Endodermal cell (in vitro differentiated cells): Measurements from ENCODE around the gene MED13L. TPM values are rescaled to one million over a fixed set of nuclear protein-coding genes. Genes with fewer than 3 reads are reported as not detected.

ENCODE experiments used
- DNase-seq: peaks from one replicate; pipeline ENCODE4 v3.0.0-alpha.2; 2017
- H3K27ac ChIP-seq: 2 replicates; pipeline ENCODE4 v1.5.1; 2013; ENCODE audit warnings: mild to moderate bottlenecking, low read depth, low read length, moderate library complexity
- H3K27me3 ChIP-seq: 2 replicates; pipeline ENCODE4 v1.6.1; 2013; ENCODE audit warnings: mild to moderate bottlenecking, low read length, moderate library complexity; ENCODE audit not compliant: insufficient read depth, control insufficient read depth, poor library complexity, severe bottlenecking
- H3K36me3 ChIP-seq: 2 replicates; pipeline ENCODE4 v1.7.0; 2013; ENCODE audit warnings: mild to moderate bottlenecking, low read length, moderate library complexity; ENCODE audit not compliant: control insufficient read depth, insufficient read depth
- H3K4me1 ChIP-seq: one replicate; pipeline ENCODE4 v1.7.0; 2013; ENCODE audit warnings: low read length; ENCODE audit not compliant: control insufficient read depth, insufficient read depth
- H3K4me3 ChIP-seq: 2 replicates; pipeline ENCODE4 v1.5.1; 2013; ENCODE audit warnings: mild to moderate bottlenecking, low read length, moderate library complexity
- H3K9ac ChIP-seq: 2 replicates; pipeline ENCODE4 v1.6.1; 2013; ENCODE audit warnings: mild to moderate bottlenecking, low read length, moderate library complexity; ENCODE audit not compliant: poor library complexity, severe bottlenecking; ENCODE audit errors: extremely low read depth
- H3K9me3 ChIP-seq: 2 replicates; pipeline ENCODE4 v1.6.1; 2013; ENCODE audit warnings: mild to moderate bottlenecking, low read length, moderate library complexity; ENCODE audit not compliant: control insufficient read depth
- H3K27ac Mint-ChIP-seq: 2 replicates; pipeline ENCODE4 v1.8.0; 2020; ENCODE audit warnings: mixed read lengths
- H3K27me3 Mint-ChIP-seq: 2 replicates; pipeline ENCODE4 v1.8.0; 2021; ENCODE audit warnings: mild to moderate bottlenecking, mixed read lengths; ENCODE audit not compliant: insufficient read depth
- H3K36me3 Mint-ChIP-seq: 2 replicates; pipeline ENCODE4 v1.8.0; 2020; ENCODE audit warnings: low read depth, mixed read lengths
- H3K4me1 Mint-ChIP-seq: 2 replicates; pipeline ENCODE4 v1.8.0; 2020; ENCODE audit warnings: mixed read lengths
- H3K4me3 Mint-ChIP-seq: 2 replicates; pipeline ENCODE4 v1.8.0; 2020; ENCODE audit warnings: mild to moderate bottlenecking, moderate library complexity, mixed read lengths
- H3K9me3 Mint-ChIP-seq: 2 replicates; pipeline ENCODE4 v1.8.0; 2020; ENCODE audit warnings: mild to moderate bottlenecking, mixed read lengths
- WGBS, 2 experiments: methylation state at CpG; one replicate each; pipeline versions ENCODE4 v1.1.5 to v1.1.7; 2013; ENCODE audit warnings: missing lambda C conversion rate in 2 of 2, mixed read lengths in 1 of 2; ENCODE audit not compliant: insufficient coverage in 1 of 2, insufficient read length in 1 of 2; 5-methylcytosine and 5-hydroxymethylcytosine counted together
- total RNA-seq, 2 donors: library from RNA; stranded (reverse); fragmentation: NEBNext Ultra II Directional in 1 of 2; extraction: Animal tissue kit (Norgen Biotek cat#: 25700) in 1 of 2; gene quantifications; 2 replicates in 1 of 2; 3 replicates in 1 of 2; pipeline ENCODE4 v1.2.1, GENCODE V29; 2021
- TF ChIP-seq, protein P1 (sequence below): fragments of 200-600 bp; sonication (generic); conservative IDR thresholded peaks from 2 replicates; pipeline ENCODE4 v1.5.0; 2021; ENCODE audit warnings: antibody characterized with exemption, mild to moderate bottlenecking

Gene MED13L
- total RNA-seq, 2 donors from 2014 or later = 101 to 111 TPM

- H3K27me3 Mint-ChIP-seq = peaks cover 48% of the 10 kb centered on the region
- H3K27ac Mint-ChIP-seq = no peak overlapping the region
- H3K4me3 ChIP-seq = no peak overlapping the region
- peaks cover 25% of the 10 kb centered on the region for H3K9me3 Mint-ChIP-seq
- H3K4me3 Mint-ChIP-seq = no peak overlapping the region
- no peaks in the 10 kb centered on the region for H3K4me1 Mint-ChIP-seq
- H3K9me3 ChIP-seq = peaks cover 13% of the 10 kb centered on the region
- H3K27ac ChIP-seq = no peak overlapping the region
- TF ChIP-seq, protein P1, sequence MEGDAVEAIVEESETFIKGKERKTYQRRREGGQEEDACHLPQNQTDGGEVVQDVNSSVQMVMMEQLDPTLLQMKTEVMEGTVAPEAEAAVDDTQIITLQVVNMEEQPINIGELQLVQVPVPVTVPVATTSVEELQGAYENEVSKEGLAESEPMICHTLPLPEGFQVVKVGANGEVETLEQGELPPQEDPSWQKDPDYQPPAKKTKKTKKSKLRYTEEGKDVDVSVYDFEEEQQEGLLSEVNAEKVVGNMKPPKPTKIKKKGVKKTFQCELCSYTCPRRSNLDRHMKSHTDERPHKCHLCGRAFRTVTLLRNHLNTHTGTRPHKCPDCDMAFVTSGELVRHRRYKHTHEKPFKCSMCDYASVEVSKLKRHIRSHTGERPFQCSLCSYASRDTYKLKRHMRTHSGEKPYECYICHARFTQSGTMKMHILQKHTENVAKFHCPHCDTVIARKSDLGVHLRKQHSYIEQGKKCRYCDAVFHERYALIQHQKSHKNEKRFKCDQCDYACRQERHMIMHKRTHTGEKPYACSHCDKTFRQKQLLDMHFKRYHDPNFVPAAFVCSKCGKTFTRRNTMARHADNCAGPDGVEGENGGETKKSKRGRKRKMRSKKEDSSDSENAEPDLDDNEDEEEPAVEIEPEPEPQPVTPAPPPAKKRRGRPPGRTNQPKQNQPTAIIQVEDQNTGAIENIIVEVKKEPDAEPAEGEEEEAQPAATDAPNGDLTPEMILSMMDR = no peak
- no peaks in the 10 kb centered on the region for H3K4me1 ChIP-seq
- H3K27me3 ChIP-seq = peaks cover 42% of the 10 kb centered on the region
- H3K36me3 ChIP-seq = no peaks in the 10 kb centered on the region
- H3K9ac ChIP-seq = no peak overlapping the region
- WGBS, 2 experiments = 67 to 87% methylated on average over 2 to 7 of the region's 7 CpGs
- H3K36me3 Mint-ChIP-seq = peaks cover 1% of the 10 kb centered on the region
- peak; percentile 52 for DNase-seq
Observed at GRCh38 chr12:115918763-115919162, 358.7 kb downstream of the MED13L start.

GRCh38 chr12:115916910-115917668 is 360.4 kb downstream of the MED13L start:
- Mint-ChIP-seq H3K36me3 (peaks cover 1% of the 10 kb centered on the region), H3K27me3 (peaks cover 60% of the 10 kb centered on the region), H3K4me3 (peak overlapping the region; percentile 44), H3K27ac (no peak overlapping the region), H3K9me3 (peaks cover 8% of the 10 kb centered on the region), H3K4me1 (no peaks in the 10 kb centered on the region)
- peaks cover 59% of the 10 kb centered on the region for H3K27me3 ChIP-seq
- no peak overlapping the region for H3K27ac ChIP-seq
- TF ChIP-seq, protein P1 = peak; percentile 98
- WGBS, 2 experiments = 13 to 27% methylated on average over 18 to 57 of the region's 57 CpGs
- peak; percentile 98 for DNase-seq
- H3K4me3 ChIP-seq = peak overlapping the region; percentile 65
- no peak overlapping the region for H3K9ac ChIP-seq
- H3K9me3 ChIP-seq = peaks cover 3% of the 10 kb centered on the region
- H3K36me3 ChIP-seq = no peaks in the 10 kb centered on the region
- no peaks in the 10 kb centered on the region for H3K4me1 ChIP-seq

GRCh38 chr12:115914122-115914521 is 363.4 kb downstream of the MED13L start:
- H3K4me3 ChIP-seq = no peak overlapping the region
- H3K9me3 Mint-ChIP-seq = no peaks in the 10 kb centered on the region
- H3K27me3 Mint-ChIP-seq = peaks cover 66% of the 10 kb centered on the region
- H3K27ac Mint-ChIP-seq = no peak overlapping the region
- DNase-seq = peak; percentile 38
- no peak overlapping the region for H3K27ac ChIP-seq
- H3K9me3 ChIP-seq = peaks cover 5% of the 10 kb centered on the region
- no peaks in the 10 kb centered on the region for H3K36me3 ChIP-seq
- peaks cover 6% of the 10 kb centered on the region for H3K4me1 Mint-ChIP-seq
- no peak overlapping the region for H3K9ac ChIP-seq
- H3K4me3 Mint-ChIP-seq = no peak overlapping the region
- peaks cover 2% of the 10 kb centered on the region for H3K4me1 ChIP-seq
- peaks cover 63% of the 10 kb centered on the region for H3K27me3 ChIP-seq
- no peaks in the 10 kb centered on the region for H3K36me3 Mint-ChIP-seq
- TF ChIP-seq, protein P1 = no peak
- 86% methylated on average over 5 of the region's 5 CpGs for WGBS, 2 experiments
